ENCODE measurements around the gene RBM34.
"Not testable (repeated sequence)": the region's sequence is repeated elsewhere in the genome, so short reads cannot be mapped to it uniquely, and the experiment has no call there.

The RBM34 gene

DNA sequence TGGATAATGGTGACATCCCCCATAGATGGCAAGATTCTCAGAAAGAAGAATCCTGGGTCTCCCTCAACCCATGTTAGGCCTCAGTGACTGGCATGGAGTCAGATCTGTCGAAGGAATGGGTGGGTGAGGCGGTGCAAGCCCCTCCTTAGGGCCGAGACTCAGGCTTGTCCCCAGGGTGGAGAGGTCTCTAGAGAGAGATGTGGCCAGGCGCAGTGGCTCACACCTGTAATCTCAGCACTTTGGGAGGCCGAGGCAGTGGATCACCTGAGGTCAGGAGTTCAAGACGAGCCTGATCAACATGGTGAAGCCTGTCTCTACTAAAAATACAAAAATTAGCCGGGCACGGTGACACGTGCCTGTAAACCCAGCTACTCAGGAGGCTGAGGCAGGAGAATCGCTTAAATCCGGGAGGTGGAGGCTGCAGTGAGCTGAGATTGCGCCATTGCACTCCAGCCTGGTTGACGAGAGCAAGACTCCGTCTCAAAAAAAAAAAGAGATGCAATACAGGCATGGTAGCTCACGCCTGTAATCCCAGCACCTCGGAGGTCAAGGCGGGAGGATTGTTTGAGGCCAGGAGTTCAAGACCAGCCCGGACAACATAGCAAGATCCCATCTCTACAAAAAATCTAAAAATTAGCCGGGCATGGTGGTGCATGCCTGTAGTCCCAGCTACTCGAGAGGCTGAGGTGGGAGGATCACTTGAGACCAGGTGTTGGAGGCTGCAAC lies 69.6 kb downstream of the RBM34 start:
- not testable (repeated sequence) for DNase-seq (ENCODE audit: low spot score)

DNA sequence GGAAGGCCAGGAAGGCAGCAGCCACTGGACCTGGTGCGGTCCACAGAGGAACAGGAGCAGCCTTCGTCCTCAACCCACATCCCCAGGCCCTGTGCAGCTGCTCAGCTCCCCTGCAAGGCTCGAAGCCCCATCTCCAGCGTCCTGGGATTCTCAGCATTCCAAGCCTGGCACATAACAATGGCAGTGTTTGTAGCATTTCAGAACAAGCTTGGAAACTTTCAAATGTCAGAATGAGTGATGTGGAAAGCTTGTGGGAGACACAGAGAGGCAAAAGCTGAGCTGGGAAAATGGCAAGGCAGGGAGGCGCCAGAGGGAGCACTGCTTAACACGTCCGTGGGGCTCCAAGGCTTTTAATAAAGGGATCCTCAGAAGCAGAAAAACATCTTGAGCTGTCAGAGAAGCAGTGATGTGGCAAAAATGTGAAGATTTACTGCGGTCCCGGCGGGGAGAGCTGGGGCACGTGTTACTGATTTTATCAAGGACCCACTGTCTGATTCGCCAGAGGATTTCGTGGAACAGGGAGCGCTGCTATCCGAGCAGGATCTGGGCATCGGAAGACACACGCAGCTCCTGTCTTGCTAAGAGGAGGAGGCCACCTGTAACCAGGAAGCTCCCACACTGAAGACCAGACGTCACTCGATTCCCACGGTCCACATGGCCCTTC lies 70.5 kb downstream of the RBM34 start:
- no peak for DNase-seq (ENCODE audit: low spot score)

DNA sequence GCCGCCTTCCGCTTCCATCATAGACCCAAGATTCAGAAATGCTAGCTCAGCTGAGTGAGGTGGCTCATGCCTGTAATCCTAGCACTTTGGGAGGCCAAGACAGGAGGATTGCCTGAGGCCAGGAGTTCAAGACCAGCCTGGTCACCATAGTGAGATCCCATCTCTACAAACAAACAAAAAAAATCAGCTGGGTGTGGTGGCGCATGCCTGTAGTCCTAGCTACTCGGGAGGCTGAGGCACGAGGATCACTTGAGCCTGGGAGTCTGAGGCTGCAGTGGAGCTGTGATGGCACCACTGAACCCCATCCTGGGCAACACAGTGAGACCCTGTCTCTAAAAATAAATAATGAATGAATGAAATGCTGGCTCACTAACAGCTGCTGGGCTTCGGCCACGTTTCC lies 72.1 kb downstream of the RBM34 start:
- DNase-seq (ENCODE audit: low spot score): no peak

DNA sequence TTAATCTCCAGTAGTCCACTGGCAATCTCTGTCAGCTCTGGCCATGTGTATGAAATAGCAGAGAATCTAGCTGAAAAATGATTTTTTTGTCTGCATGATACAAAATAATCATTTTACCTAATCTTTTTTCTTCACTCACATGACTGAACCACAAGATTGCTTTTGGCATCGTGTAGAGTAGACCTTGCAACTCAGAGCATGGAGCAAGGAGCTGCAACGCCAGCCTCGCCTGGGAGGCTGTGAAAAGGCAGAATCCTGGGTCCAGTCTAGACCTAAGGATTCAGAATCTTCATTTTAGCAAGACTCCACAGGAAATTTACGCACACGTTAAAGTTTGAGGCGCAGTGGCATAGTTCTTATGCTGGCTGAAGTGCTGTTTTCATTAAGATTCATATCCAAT lies 72.6 kb downstream of the RBM34 start:
- DNase-seq (ENCODE audit: low spot score): no peak

DNA sequence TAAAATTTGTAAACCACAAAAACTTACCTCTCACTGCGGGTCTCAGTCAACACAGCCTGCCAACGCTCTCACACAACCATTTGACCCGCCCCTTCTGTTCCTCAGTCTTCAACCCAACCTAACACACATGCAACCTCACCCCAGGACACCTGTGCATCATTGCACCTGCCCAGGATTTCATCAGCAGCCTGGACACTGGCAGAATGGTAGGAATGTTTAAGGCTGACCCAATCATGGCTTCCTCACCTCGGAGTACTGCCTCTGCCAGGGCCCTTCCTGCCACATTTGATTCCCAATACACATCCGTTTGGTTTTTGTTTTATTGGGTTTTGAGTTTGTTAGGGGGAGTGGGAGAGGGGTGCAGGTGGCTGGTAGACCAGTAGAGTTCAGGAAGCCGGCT lies 73.1 kb downstream of the RBM34 start:
- no peak for DNase-seq (ENCODE audit: low spot score)

DNA sequence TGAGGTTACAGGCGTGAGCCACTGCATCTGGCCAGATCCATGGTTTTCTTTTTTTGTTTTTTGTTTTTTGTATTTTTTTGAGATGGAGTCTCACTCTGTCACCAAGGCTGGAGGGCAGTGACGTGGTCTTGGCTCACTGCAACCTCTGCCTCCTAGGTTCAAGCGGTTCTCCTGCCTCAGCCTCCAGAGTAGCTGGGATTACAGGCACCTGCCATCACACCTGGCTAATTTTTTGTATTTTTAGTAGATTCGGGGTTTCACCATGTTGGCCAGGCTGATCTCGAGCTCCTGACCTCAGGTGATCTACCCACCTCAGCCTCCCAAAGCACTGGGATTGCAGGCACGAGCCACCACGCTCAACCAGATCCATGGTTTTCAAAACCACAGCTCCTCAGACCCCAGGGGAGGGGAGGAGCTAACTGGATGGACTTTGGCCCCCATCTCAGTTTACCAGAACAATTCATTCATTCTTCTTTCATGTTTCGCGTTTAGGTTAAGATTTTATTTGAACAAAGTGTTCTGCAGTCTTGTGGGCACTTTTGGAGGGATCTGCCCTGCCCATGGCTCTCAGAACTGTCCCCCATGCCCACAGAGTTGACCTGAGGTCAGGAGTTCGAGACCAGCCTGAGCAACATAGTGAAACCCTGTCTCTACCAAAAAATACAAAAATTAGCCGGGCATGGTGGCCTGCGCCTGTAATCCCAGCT lies 75.5 kb downstream of the RBM34 start:
- not testable (repeated sequence) for DNase-seq (ENCODE audit: low spot score)

Measured in hematopoietic multipotent progenitor cell treated with erythropoietin and hydrocortisone succinate and interleukin-3 and kit ligand, for 17 days (in vitro differentiated cells).